GM20000 (cell line): ENCODE data around the gene PLPPR1.

Experiments used
- DNase-seq: peaks from one replicate; pipeline ENCODE4 v3.0.0; 2012; ENCODE audit warnings: low spot score
- CTCF ChIP-seq: IDR thresholded peaks from 2 replicates; pipeline ENCODE4 v1.5.1; 2012; ENCODE audit warnings: mild to moderate bottlenecking, control low read depth; ENCODE audit errors: extremely low read depth, missing control alignments

PLPPR1 gene

GRCh38 chr9:101138509-101138908 lies 110.0 kb downstream of the PLPPR1 start:
- no peak for TF ChIP-seq CTCF

DNA sequence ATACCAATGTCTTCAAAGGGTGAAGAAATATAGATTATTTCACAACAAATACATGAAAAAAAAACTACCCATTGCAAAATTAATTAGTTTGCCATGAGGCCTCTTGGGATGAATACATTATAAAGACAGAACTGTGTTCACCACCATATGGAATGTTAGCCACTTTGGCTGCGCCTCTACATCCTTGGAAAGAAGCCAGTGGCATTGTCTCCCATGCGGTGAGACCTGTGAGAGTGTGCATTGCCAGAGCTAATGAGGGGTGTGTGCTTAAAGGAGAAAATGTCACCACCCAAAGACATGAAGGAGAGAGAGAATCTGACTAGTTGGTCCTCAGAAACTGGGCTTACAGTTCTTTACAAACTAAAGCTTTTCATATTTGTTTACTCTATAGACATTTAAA lies 110.6 kb downstream of the PLPPR1 start:
- no peak for DNase-seq
- no peak for TF ChIP-seq CTCF

More at GRCh38 chr9:101138509-101138908, 110.0 kb downstream of the PLPPR1 start:
- no peak for DNase-seq

GRCh38 chr9:101140764-101141163 lies 112.2 kb downstream of the PLPPR1 start:
- no peak for TF ChIP-seq CTCF
- DNase-seq = no peak

DNA sequence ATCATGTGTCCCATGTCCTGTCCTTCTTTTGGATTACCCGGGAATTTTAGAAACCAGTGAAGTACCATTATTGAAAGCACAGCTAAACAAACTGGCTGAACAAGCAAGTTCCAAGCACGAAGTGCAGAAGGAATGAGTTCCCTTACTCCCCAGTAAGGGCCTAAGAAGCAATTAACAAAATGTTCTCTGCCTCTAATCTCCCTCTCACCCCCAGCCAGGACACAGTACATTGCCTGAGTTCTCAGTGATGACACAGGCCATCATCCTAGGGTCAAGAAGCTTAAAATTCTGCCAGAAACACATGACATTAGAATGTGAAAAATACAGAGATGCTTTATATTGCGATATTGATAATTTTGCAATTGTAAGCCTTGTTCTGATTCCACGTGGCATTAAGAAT lies 118.0 kb downstream of the PLPPR1 start:
- no peak for TF ChIP-seq CTCF
- no peak for DNase-seq

DNA sequence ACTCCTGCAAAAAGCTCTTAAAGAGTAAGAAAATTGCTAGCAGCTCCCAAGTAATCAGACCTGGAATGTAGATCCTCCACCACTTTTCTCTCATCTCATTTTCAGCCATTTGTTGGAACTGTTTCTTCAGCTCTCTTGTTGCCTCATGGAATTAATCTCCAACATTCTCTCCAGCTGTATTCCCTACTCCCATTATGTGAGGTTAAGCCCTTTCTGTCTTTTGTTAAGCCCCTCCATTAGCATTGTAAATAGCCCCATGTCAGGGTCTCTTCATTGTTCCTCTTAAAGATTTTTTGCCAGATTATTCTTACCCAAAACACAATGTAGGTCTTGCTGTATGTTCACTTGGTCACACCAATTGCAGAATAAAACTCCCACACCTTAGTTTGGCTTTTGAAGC lies 119.8 kb downstream of the PLPPR1 start:
- no peak for DNase-seq
- TF ChIP-seq CTCF = no peak

DNA sequence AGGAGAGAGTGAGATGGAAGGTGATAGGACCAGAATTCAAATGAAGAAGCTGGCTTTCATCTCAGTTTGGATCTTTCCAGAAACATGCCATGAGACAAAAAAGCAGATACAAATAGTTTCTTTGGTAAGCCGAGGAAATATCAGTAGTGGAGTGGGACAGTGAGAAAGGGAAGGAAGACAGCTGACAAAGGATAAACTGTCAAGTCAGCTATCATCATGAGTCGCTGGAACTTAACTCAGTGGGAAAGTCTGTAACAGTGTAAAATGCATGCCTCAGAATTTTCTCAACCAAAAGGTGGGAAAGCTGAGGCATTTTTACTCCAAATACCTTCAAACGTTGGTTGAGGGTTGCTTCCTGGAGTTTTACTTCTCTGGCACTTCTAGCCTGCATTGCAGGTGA lies 129.8 kb downstream of the PLPPR1 start:
- DNase-seq = no peak
- TF ChIP-seq CTCF = no peak

DNA sequence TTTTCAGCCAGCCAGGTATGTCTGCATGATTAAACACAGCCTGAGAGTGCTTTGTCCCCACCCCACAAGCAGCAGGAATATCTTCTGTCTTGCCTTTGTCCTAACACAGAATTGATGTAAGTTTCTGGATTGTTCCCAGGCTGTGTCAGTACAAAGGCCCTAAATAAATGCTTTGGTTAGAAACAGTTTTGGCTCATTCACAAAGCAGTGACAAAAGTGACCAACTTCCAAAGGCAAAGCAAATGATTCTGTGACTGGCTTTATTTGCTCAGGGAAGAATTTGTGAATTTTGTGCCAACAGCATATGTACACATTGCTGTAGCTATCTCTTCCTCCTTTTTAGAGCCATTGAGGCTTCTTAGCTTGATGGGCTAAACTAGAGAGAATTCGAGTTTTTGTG lies 133.7 kb downstream of the PLPPR1 start:
- no peak for TF ChIP-seq CTCF

DNA sequence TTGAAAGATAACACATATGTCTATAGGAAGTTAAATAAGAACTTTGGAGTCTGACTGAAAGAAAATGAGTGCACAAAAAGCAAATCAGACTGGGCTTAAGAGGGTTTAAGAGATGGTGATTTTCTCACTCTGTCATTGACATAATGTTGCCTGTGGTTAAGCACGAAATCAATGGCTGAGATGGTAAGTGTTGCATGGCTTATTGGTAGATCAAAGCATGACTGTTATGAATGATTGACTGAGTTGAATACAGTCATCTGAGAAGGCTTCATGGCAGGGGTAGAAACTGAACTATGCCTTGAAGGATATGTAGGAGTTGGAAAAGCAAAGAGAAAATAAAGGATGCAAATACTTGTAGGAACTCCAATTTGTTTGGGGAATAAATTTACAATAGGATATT lies 136.6 kb downstream of the PLPPR1 start:
- no peak for DNase-seq
- no peak for TF ChIP-seq CTCF

More for the DNA sequence above, 133.7 kb downstream of the PLPPR1 start:
- no peak for DNase-seq
